T-helper 1 cell (primary cell): Measurements from ENCODE around the gene CASKIN2.
"Not testable (repeated sequence)": the region's sequence is repeated elsewhere in the genome, so short reads cannot be mapped to it uniquely, and the experiment has no call there.

Source experiments
- DNase-seq, 5 donors: peaks; one replicate each; pipeline ENCODE4 v3.0.0-alpha.2; 2012 to 2020

CASKIN2 gene

GRCh38 chr17:75465039-75465438, 50.3 kb downstream of the CASKIN2 start:
- DNase-seq = no peak

DNA sequence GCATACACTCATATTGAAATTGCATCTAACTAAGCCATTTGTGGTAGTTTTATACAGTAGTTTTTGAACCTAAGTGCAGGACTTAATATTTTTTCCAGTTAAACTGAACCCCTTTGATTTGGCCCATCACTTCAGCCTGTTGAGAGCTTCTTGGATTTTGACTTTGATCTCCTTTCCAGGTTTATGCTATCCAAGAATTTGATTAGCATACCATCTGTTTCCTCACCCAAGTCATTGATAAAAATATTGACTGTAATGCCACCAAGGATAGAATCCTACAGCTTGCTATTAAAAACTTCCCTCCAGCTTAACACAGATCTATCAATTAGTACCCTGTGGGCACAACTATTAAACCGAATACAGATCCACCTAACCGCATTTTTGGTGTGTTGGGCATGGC, 51.7 kb downstream of the CASKIN2 start:
- DNase-seq = no peak

- no peak for DNase-seq
Observed at GRCh38 chr17:75460295-75460694, 55.0 kb downstream of the CASKIN2 start.

DNA sequence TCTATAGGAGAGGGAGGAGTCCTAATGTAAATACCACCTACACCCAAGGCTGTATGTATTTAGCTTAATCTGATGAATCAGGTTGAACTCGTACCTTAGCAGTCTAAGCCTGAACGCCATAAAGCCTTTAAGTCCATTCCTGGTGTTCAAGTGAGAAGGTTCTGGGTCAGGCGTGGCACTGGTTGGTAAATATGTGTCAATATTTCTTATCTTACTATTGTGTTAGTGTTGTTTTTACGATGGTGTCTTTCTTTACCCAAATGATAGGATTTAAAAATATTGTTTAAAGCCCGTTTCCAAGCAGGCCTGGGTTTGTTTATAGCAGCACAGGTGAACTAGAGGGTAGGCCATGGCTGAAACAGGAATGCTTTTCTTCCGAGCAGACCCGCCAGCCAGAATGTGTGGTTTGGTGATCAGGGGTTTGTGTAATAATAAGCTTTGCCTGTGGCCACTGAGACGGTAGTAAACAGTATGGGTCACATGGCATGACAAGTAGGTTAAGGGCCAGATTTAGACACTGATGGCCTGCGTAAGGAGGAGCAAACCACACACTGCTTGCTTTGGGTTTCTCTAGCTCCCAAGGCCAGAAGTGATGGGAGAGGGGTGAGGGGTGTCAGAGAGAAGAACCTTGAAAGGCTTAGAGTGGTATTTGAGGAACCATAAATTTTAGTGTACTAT, 55.6 kb downstream of the CASKIN2 start:
- no peak for DNase-seq

GRCh38 chr17:75459246-75459589, 56.1 kb downstream of the CASKIN2 start:
- no peak for DNase-seq

DNA sequence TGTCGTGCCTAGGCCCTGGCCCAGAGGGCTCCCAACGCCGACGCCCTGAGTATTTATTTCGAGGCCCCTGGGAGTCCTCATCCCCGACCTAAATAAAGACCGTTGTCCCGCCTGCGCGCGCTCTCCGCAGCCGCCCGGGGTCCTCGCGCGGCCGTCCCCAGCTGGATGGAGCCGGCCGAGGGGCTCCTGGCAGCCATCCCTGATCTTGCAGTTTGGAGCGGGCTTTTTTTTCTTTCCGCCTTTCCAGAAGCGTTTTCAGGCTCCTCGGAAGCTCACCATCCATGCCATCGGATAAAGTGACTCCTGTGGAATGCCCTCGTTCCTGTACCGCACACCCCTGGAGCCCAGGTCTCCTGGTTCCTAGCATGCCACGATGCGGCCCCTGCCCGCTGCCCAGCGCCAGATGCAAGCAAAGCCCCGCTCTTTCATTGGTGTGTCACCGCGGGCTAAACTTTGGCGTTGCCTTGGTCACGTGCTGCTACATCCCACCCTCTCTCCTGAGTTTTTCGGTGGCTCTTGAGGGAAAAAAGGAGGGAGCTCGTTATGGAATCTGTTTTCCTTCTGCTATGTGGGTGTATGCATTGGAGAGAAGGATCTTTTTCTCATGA, 58.2 kb downstream of the CASKIN2 start:
- no peak for DNase-seq

DNA sequence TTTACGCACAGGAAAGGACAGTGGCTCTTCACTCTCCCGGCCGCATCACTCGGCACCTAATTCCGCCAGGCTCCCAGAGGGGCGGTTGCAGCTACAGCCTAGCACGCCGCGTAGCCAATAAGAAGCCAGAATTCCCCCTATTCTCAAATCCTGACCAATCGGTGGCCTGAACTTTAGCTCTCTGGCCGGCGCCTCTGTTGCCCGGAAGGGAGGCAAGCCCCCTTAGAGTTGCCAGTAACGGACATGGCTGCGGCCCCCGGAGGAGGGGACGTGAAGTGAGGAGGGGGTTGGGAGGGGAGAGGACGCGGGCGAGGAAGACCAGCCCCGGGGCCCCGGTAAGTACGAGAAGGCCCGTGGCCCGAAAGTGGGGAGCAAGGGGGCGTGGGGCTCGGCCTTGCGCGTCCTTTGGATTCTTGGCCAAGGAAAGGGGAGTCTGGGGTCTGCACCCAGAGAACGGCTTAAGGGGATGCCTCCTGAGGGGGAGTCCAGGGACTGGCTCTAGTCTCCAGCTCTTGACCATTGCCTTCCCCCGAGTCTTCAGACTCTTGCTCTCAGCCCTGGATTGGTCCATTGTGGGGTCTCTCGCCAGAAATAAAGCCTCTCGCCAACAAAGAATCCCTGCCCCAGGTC, 58.8 kb downstream of the CASKIN2 start, which contains the start of gene TMEM94:
TMEM94 (plus strand) TSS at position 219 of the 630 bp plus-strand sequence. CDS start 15,271 bp downstream, outside the sequence.
- DNase-seq = peak; percentile 83 to 96 (median 90)

DNA sequence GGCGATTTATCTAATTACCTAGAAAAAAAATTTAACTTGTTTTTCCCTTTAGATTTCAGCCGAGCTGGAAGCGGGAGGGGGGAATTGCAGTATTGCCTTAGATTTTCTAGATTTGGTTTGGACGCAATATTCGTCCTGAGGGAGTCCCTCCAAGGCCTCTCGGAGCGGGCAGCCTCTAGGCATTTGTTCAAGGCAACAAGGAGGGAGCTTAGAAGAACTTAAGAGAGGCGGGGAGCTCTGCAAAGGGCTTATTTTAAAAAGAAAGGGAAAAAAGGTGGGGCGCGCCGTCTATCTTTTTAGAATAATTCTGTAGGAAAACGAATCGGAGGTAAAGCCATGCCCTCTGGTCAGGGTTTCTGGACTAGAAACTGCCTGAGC, 59.3 kb downstream of the CASKIN2 start:
- no peak for DNase-seq

GRCh38 chr17:75454672-75455071, 60.7 kb downstream of the CASKIN2 start:
- not testable (repeated sequence) for DNase-seq

DNA sequence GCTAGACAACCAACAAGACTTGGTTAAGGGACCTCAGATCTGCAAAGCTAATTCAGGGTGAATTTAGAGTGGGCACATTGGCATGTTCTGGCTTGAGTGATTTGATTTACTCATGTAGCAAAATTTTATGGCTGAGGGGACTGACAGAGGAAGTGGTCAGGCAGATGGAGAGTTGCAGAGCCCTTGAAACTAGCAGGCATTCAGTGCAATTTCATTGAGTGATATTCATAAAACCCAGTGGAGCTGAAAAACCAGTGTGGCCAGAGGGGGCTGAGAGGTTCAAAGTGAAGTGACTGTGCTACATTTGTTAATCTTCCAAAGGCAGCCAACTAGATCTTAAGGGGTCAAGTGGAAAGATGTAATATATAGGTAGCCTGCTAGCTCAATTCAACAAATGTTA, 61.1 kb downstream of the CASKIN2 start:
- no peak for DNase-seq

DNA sequence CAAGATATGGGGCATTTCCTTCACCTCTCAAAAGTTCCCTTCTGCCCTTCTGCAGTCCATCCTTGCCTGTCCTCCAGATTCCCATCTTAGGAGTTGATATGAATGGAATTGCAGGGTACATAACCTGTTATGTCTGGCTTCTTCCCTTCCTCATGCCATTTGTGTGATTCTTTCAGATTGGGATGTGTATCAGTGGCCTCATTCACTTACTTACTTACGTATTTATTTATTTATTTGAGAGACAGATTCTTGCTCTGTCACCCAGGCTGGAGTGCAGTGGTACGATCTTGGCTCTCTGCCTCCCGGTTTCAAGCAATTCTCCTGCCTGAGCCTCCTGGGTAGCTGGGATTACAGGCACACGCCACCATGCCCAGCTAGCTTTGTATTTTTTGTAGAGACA, 65.1 kb downstream of the CASKIN2 start:
- no peak for DNase-seq
